Adrenal gland (tissue), 5 donors: ENCODE results near the gene PTPRN2.

Experiments used
- POLR2A ChIP-seq, 2 donors: fragments of 450-650 bp; IDR thresholded peaks; one replicate each; pipeline ENCODE4 v1.6.1; 2017; ENCODE audit warnings: antibody characterized with exemption in 2 of 2, mild to moderate bottlenecking in 2 of 2, moderate library complexity in 1 of 2
- TF ChIP-seq, protein P1 (sequence below), 6 experiments: fragments of 450-650 bp in 4 of 6; fragments of 200-600 bp in 2 of 6; sonication (generic) in 1 of 6; IDR thresholded peaks; 1 replicate in 5 of 6; 2 replicates in 1 of 6; pipeline versions ENCODE4 v1.5.1 to v1.8.0; 2016 to 2021; ENCODE audit warnings: antibody characterized with exemption in 6 of 6, mild to moderate bottlenecking in 2 of 6, moderate library complexity in 1 of 6
- donor health status: DM: no; HTN: no; CAD: no.

DNA sequence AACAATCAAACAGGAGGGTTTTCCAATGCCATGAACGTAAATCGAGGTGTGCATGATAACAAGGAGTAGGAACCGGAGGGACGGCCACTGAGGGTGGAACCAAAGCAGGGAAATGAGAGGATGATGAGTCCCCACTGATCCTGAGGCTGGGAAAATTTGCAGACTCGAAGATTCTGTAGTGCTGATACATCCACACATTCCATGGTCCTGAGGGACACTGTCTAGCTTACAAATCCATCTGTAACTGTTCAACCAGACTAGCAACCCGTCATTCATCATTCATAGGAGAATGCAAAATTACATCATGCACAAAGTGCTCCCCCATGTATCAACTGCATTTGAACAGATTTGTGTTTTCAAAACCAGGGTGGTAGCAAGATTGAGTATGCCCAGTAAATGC is 189.7 kb downstream of the PTPRN2 start:
- TF ChIP-seq, protein P1, sequence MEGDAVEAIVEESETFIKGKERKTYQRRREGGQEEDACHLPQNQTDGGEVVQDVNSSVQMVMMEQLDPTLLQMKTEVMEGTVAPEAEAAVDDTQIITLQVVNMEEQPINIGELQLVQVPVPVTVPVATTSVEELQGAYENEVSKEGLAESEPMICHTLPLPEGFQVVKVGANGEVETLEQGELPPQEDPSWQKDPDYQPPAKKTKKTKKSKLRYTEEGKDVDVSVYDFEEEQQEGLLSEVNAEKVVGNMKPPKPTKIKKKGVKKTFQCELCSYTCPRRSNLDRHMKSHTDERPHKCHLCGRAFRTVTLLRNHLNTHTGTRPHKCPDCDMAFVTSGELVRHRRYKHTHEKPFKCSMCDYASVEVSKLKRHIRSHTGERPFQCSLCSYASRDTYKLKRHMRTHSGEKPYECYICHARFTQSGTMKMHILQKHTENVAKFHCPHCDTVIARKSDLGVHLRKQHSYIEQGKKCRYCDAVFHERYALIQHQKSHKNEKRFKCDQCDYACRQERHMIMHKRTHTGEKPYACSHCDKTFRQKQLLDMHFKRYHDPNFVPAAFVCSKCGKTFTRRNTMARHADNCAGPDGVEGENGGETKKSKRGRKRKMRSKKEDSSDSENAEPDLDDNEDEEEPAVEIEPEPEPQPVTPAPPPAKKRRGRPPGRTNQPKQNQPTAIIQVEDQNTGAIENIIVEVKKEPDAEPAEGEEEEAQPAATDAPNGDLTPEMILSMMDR (IDR thresholded peaks at IDR 0.05) = no peak
- no peak for TF ChIP-seq POLR2A (IDR thresholded peaks at IDR 0.05)
